Muscle layer of duodenum (tissue), 2 donors: Measurements from ENCODE around the gene B3GAT3.

ENCODE experiments used
- H3K27ac ChIP-seq: one replicate; pipeline ENCODE4 v1.7.0; 2013; ENCODE audit warnings: mild to moderate bottlenecking, low read length
- H3K27me3 ChIP-seq: one replicate; pipeline ENCODE4 v1.7.0; 2013; ENCODE audit warnings: low read depth, mild to moderate bottlenecking, control low read depth, low read length
- H3K36me3 ChIP-seq, 2 donors: one replicate each; pipeline ENCODE4 v1.7.0; 2013; ENCODE audit warnings: low read length in 2 of 2, control low read depth in 1 of 2, mild to moderate bottlenecking in 1 of 2; ENCODE audit not compliant: insufficient read depth in 2 of 2, control insufficient read depth in 1 of 2
- H3K4me1 ChIP-seq, 2 donors: one replicate each; pipeline ENCODE4 v1.7.0; 2013; ENCODE audit warnings: low read length in 2 of 2, mild to moderate bottlenecking in 2 of 2, control low read depth in 1 of 2, moderate library complexity in 1 of 2; ENCODE audit not compliant: insufficient read depth in 2 of 2, control insufficient read depth in 1 of 2
- H3K4me3 ChIP-seq, 2 donors: one replicate each; pipeline ENCODE4 v1.7.0; 2013; ENCODE audit warnings: low read length in 2 of 2, low read depth in 1 of 2, mild to moderate bottlenecking in 1 of 2
- H3K9me3 ChIP-seq, 2 donors: one replicate each; pipeline ENCODE4 v1.7.0; 2013; ENCODE audit warnings: low read length in 2 of 2, control low read depth in 1 of 2, mild to moderate bottlenecking in 1 of 2; ENCODE audit not compliant: control insufficient read depth in 1 of 2
- donor health status: healthy.

The B3GAT3 gene

DNA sequence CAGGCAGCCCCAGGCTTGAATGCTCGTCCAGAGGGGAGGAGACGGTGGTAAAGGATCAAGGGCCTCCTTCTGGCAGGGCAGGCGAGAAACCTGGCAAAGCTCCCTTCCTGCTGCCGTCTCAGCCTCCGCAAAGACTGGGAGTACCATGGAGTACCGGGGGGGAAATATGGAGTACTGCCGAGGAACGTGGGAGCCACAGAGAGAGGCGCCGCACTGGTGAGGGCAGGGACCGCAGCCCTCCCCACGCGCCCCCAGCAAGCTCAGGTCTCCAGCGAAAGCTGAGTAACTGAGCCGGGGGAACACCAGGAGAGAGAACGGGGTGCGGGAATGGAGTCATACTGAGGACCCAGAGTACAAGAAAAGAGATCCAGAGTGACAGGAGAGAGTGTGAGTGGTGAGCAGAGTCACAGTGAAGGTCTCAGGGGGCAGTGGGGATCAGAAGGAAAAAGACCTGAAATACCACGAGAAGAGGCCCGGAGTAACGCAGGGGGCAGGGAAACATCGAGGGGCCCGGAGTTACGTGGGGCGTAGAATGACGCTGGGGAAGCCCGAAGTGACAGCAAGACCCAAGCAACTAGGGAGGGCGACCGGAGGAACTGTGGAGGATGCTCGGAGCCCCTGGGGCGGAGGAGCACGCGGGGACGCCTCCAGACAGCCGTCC is 10.0 kb downstream of the B3GAT3 start:
- Histone ChIP-seq H3K4me1 (peaks cover 5 to 18% of the 10 kb centered on the region in 2 donors), H3K4me3 (peak overlapping the region; percentile 72 to 90), H3K36me3 (peaks cover 23 to 24% of the 10 kb centered on the region in 2 donors)

DNA sequence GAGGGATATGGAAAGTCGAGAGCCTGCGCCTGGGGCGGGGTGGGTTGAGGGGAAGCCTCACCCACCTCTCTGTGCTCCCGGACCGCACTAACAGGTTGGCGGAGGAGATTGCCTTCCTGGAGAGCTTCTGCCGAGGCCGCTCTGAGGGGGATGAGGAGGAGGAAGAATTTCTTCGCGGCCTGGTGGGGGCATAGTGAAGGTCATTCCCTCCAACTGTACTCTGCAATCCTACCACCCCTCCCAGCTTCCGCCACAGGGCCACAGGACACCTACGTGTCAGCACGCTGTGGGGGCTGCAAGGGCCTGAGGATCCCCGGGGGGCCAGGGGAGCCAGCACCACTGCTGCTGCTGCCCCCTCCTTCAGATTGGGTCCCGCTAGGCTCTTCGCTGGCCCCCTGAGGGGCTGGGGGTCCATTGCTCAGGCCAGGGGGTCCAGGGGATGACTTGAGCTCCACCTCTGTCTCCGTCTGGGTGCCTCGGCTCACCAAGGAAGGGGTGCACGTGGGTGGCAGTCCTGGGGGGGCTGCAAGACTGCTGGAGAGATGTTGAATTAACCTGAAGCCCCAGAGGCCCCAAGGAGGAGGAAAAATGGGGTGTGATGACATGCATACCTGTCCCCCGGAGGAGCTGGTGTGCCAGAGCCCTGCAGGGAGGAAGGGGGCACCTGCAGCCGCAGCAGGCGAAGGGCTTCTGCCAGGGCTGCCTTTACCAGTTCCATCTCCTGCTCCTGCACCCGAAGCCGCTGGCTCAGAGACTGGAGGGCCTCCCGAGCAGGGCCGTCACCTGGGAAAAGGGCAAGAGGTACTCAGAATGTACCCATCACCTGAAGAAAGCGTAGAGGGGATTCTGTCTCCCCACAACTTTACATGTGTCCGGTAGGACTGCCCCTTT is 10.7 kb downstream of the B3GAT3 start:
- Histone ChIP-seq H3K9me3 (no peaks in the 10 kb centered on the region), H3K4me1 (peaks cover 5 to 18% of the 10 kb centered on the region in 2 donors), H3K4me3 (peak overlapping the region; percentile 72 to 90), H3K27ac (peak overlapping the region; percentile 91), H3K27me3 (no peaks in the 10 kb centered on the region), H3K36me3 (peaks cover 16 to 24% of the 10 kb centered on the region in 2 donors)

More for the DNA sequence above, 10.0 kb downstream of the B3GAT3 start:
- Histone ChIP-seq H3K27me3 (no peaks in the 10 kb centered on the region), H3K9me3 (no peaks in the 10 kb centered on the region), H3K27ac (peak overlapping the region; percentile 91)

DNA sequence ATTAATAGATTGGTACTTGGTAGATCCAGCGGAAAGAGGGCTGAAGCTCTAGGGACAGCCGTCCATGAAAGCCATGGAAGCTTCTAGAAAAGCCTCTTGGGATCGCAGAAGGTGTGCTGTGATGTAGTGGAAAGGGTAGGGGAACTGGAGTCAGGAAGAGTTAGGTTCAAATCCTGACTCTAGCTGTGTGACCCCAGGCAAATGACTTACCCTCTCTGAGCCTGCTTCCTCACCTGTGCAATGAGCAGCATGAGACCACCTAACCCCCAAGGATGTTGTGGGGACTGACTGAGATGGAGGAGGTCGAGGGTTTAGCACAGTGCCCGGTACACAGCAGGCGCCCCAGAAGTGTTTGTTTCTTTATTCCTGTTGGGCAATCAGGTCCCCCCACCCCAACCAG is 11.4 kb downstream of the B3GAT3 start:
- no peaks in the 10 kb centered on the region for H3K9me3 ChIP-seq
- no peak overlapping the region for H3K27ac ChIP-seq
- no peaks in the 10 kb centered on the region for H3K27me3 ChIP-seq
- no peak overlapping the region for H3K4me3 ChIP-seq
- H3K36me3 ChIP-seq = peaks cover 23 to 24% of the 10 kb centered on the region in 2 donors
- H3K4me1 ChIP-seq = peaks cover 5 to 18% of the 10 kb centered on the region in 2 donors

DNA sequence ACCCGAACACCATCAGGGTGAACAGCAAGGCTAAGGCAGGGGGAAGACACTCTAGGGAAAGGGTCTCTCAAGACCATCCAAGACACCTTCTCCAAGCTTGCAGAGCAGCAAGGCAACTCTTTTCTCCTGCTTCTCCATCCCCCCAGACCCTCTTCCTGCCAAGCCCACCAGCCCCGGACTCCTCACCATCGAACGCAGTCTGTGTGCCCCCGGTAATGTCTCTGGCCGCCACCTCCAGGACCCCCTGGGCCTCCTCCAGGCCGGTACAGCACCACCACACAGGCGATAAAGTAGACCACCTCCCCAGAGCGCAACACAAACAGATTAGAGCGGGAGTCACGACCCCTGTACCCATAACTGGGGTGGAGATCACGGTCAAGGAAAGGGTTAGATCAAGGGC is 13.0 kb downstream of the B3GAT3 start:
- peaks cover 16 to 29% of the 10 kb centered on the region in 2 donors for H3K36me3 ChIP-seq

DNA sequence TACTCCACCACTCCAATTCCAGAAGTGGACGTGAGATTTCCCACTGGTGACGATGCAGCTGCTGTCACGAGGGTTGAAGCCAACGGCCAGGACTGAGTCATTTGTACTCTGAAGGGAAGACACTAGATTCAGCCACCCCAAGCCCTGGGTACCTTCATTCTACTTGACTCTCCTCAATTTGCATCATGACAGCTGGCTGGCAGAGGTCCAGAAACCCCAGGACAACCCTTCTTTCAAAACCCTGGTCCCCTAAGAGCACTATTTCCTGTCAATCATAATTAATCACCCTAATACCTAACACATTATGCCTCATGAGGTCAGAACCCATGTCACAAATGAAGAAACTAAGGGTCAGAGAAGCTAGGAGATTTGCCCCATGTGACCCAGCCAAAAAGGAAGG is 14.1 kb downstream of the B3GAT3 start:
- peaks cover 16 to 29% of the 10 kb centered on the region in 2 donors for H3K36me3 ChIP-seq
- H3K4me1 ChIP-seq = peaks cover 5 to 18% of the 10 kb centered on the region in 2 donors
- no peak overlapping the region for H3K27ac ChIP-seq
- no peaks in the 10 kb centered on the region for H3K27me3 ChIP-seq
- H3K4me3 ChIP-seq = no peak overlapping the region
- no peaks in the 10 kb centered on the region for H3K9me3 ChIP-seq

More for the DNA sequence above, 13.0 kb downstream of the B3GAT3 start:
- H3K4me3 ChIP-seq = no peak overlapping the region
- no peaks in the 10 kb centered on the region for H3K9me3 ChIP-seq
- no peaks in the 10 kb centered on the region for H3K27me3 ChIP-seq
- H3K4me1 ChIP-seq = peaks cover 5 to 18% of the 10 kb centered on the region in 2 donors
- no peak overlapping the region for H3K27ac ChIP-seq

DNA sequence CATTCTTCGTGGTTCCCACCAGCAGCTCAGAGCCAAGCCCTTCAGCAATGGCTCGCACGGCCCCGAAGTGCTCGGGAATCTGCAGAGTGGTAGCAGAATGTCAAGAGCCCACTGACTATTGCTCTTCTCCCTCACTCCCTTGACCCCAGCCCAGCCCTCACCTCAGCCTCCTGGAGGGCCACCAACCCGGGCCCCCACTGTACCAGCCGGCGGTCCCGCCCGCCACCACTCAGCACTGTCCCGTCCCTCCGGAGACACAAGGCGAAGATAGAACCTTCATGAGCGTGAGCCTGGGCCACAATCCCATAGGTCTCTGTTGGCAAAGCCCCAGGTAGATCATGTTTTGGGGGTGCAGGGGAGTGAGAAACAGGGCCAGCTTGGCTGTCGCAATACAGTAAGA is 15.9 kb downstream of the B3GAT3 start:
- Histone ChIP-seq H3K4me1 (peaks cover 0 to 18% of the 10 kb centered on the region in 2 donors), H3K9me3 (no peaks in the 10 kb centered on the region), H3K36me3 (peaks cover 16 to 36% of the 10 kb centered on the region in 2 donors), H3K4me3 (no peak overlapping the region), H3K27me3 (no peaks in the 10 kb centered on the region), H3K27ac (no peak overlapping the region)

DNA sequence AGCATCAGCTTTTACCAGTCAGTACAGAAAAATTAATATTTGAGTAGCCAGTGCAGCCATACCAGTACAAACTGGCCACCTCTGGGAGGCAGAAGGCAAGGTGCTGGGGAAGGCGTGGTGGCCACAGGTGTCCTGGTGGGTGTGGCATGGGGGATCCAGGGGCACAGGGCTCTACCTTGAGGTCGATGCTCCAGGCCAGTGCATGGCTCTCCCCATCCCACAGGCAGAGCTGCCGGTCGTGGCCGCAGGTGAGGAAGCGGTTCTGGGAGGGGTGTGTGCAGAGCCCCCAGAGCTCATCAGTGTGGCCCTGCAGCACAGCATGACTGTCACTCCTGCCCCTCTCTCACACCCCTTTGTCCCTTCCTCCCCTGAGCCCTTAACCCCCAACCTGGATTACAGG is 16.3 kb downstream of the B3GAT3 start:
- H3K4me3 ChIP-seq = no peak overlapping the region
- H3K9me3 ChIP-seq = no peaks in the 10 kb centered on the region
- H3K27ac ChIP-seq = no peak overlapping the region
- peaks cover 15 to 37% of the 10 kb centered on the region in 2 donors for H3K36me3 ChIP-seq
- peaks cover 3 to 19% of the 10 kb centered on the region in 2 donors for H3K4me1 ChIP-seq
- H3K27me3 ChIP-seq = no peaks in the 10 kb centered on the region

DNA sequence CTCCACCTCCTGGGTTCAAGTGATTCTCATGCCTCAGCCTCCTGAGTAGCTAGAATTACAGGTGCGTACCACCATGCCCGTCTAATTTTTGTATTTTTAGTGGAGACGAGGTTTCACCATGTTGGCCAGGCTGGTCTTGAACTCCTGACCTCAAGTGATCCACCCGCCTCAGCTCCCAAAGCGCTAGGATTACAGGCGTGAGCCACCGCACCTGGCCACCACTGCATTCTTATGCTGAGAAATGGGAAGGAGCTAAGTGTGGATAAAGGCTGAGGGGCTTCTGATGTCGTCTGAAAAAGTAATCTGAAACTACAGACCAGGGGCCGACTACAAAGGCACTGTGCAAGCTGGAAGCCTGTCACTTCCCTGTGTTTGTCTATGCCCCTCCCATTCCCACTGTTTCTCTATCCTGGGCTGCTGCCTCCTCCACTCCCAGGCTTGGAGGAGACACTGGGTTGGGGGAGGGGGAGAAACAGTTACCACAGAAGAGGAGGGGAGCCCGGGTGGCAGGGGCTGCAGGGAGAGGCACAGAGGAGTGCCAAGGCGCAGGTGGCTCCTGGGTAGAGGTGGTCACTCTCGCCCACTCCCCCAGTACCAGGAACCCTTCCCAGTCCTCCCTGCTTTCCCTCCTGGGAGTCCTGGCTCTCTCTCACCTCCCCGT is 17.2 kb downstream of the B3GAT3 start:
- Histone ChIP-seq H3K27me3 (no peaks in the 10 kb centered on the region), H3K9me3 (no peaks in the 10 kb centered on the region), H3K4me3 (no peak overlapping the region), H3K36me3 (peaks cover 12 to 37% of the 10 kb centered on the region in 2 donors), H3K4me1 (peaks cover 12 to 28% of the 10 kb centered on the region in 2 donors), H3K27ac (no peak overlapping the region)

DNA sequence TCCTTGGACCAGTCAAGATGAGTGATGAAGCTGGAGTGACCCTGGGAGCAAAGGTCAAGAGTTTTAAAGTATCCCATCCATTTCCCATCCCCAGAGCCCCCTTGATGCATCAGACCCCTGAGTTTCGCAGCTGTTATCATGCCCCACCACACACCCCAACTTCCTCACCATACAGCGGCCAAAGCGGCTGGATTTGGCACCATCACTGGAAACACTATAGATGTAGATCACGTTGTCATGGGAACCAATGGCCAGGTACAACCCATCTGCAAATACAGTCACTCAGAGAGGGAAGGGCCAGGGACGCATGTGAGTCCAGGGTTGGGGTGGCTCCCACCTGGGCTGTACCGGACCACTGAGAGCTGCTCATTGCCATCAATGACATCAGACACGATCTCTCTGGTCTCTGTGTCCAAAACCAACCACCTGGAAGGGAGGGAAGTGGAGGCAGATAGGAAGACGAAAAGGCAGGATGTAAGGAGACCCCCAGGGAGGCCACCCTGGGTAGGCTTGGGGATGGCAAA is 17.9 kb downstream of the B3GAT3 start:
- no peak overlapping the region for H3K4me3 ChIP-seq
- no peak overlapping the region for H3K27ac ChIP-seq
- H3K27me3 ChIP-seq = no peaks in the 10 kb centered on the region
- peaks cover 19 to 35% of the 10 kb centered on the region in 2 donors for H3K4me1 ChIP-seq
- no peaks in the 10 kb centered on the region for H3K9me3 ChIP-seq
- peaks cover 12 to 35% of the 10 kb centered on the region in 2 donors for H3K36me3 ChIP-seq

DNA sequence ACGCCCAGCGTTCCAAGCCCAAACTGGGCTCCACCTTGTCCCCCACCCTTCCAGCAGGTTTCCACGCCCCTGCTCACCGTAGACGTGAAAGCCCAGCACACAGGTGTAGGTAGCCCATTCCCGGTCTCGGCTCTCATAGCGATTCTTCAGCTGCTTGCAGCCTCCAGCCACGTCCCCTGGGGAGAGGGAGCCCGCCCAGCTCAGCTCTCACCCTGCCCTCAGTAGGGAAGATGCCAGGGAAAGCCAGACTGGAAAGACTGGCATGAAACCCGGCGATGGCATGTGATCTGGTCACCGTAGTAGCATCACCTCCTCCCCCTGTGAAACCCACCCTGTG is 18.7 kb downstream of the B3GAT3 start:
- Histone ChIP-seq H3K27ac (no peak overlapping the region), H3K4me3 (peak overlapping the region; percentile 89 to 93), H3K9me3 (no peaks in the 10 kb centered on the region), H3K36me3 (peaks cover 11 to 34% of the 10 kb centered on the region in 2 donors), H3K4me1 (peaks cover 23 to 42% of the 10 kb centered on the region in 2 donors), H3K27me3 (no peaks in the 10 kb centered on the region)
